Transverse colon (tissue), 4 donors: ENCODE data around the gene CORO2B.

Experiments used
- EP300 ChIP-seq: sonication (generic); formaldehyde crosslinking; IDR thresholded peaks from one replicate; pipeline ENCODE4 v1.6.1; 2017; ENCODE audit warnings: antibody characterized with exemption, low read depth
- POLR2A ChIP-seq: fragments of 450-650 bp; IDR thresholded peaks from one replicate; pipeline ENCODE4 v1.6.1; 2016; ENCODE audit warnings: antibody characterized with exemption, mild to moderate bottlenecking, moderate library complexity
- POLR2AphosphoS5 ChIP-seq, 3 donors: sonication (generic); formaldehyde crosslinking; IDR thresholded peaks; one replicate each; pipeline ENCODE4 v1.6.1; 2016; ENCODE audit warnings: antibody characterized with exemption in 3 of 3
- TF ChIP-seq, protein P1 (sequence below), 5 experiments: fragments of 200-600 bp in 3 of 5; fragments of 450-650 bp in 2 of 5; sonication (generic) in 3 of 5; IDR thresholded peaks; 1 replicate in 2 of 5; 2 replicates in 3 of 5; pipeline ENCODE4 v1.5.1; 2016 to 2017; ENCODE audit warnings: antibody characterized with exemption in 5 of 5, inconsistent platforms in 3 of 5, mild to moderate bottlenecking in 2 of 5, moderate library complexity in 1 of 5

GRCh38 chr15:68548364-68548763 is 30.4 kb upstream of the CORO2B start:
- TF ChIP-seq, protein P1, sequence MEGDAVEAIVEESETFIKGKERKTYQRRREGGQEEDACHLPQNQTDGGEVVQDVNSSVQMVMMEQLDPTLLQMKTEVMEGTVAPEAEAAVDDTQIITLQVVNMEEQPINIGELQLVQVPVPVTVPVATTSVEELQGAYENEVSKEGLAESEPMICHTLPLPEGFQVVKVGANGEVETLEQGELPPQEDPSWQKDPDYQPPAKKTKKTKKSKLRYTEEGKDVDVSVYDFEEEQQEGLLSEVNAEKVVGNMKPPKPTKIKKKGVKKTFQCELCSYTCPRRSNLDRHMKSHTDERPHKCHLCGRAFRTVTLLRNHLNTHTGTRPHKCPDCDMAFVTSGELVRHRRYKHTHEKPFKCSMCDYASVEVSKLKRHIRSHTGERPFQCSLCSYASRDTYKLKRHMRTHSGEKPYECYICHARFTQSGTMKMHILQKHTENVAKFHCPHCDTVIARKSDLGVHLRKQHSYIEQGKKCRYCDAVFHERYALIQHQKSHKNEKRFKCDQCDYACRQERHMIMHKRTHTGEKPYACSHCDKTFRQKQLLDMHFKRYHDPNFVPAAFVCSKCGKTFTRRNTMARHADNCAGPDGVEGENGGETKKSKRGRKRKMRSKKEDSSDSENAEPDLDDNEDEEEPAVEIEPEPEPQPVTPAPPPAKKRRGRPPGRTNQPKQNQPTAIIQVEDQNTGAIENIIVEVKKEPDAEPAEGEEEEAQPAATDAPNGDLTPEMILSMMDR (IDR thresholded peaks at IDR 0.05): no peak
- TF ChIP-seq POLR2A: no peak
- TF ChIP-seq EP300: no peak
- no peak for TF ChIP-seq POLR2AphosphoS5 (IDR thresholded peaks at IDR 0.05)
